Measurements from ENCODE around the gene ARID4A. TPM values are rescaled to one million over a fixed set of nuclear protein-coding genes. Genes with fewer than 3 reads are reported as not detected.

ARID4A gene
- total RNA-seq, 5 donors from 2014 or later (not counting 1 experiment from before 2014, with no cell fraction given): 51.2 to 70.1 (median 57.6) TPM

DNA sequence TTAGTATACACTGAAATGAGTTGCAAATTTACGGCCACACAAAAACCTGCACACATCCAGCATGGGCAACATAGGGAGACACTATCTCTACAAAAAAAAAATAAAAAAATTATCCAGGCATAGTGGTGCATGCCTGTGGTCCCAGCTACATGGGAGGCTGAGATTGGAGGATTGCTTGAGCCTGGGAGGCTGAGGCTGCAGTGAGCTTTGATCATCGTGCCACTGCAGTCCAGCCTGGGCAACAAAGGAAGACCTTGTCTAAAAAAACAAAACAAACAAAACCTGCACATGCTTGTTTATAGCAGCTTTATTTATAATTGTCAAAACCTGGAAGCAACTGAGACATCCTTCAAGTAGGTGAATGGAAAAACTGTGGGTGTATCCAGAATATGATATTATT, 92.5 kb downstream of the ARID4A start:
- Mint-ChIP-seq H3K36me3 (peaks cover 4% of the 10 kb centered on the region), H3K4me3 (no peak overlapping the region), H3K4me1 (peaks cover 0 to 5% (median 4%) of the 10 kb centered on the region in 3 donors), H3K27me3 (no peaks in the 10 kb centered on the region), H3K27ac (no peak overlapping the region), H3K9me3 (no peaks in the 10 kb centered on the region)
- WGBS (ENCODE audit: insufficient coverage): no CpG with 5 or more reads among the region's 2 CpGs
- DNase-seq (no peak), ATAC-seq (replicated peaks in 1 of 4) (no peak)
- CTCF ChIA-PET: no interaction called here
- Histone ChIP-seq H3K9me3 (no peaks in the 10 kb centered on the region), H3K4me3 (ENCODE audit: control insufficient read depth in 1 of 2, extremely low read depth in 1 of 2, low read length in 1 of 2) (no peak overlapping the region), H3K27me3 (replicated peaks in 1 of 2; ENCODE audit: control insufficient read depth in 2 of 2, extremely low read depth in 1 of 2, insufficient read depth in 2 of 2, low read length in 1 of 2) (no peaks in the 10 kb centered on the region), H3K4me1 (ENCODE audit: control insufficient read depth in 1 of 2, extremely low read depth in 1 of 2, insufficient read depth in 2 of 2, low read length in 2 of 2) (peaks cover 2 to 5% of the 10 kb centered on the region in 2 experiments), H3K27ac (ENCODE audit: low read length) (no peak overlapping the region), H3K36me3 (ENCODE audit: control insufficient read depth in 2 of 2, extremely low read depth in 1 of 2, insufficient read depth in 1 of 2, low read length in 1 of 2) (no peaks in the 10 kb centered on the region)
- POLR2A ChIA-PET: no interaction called here

DNA sequence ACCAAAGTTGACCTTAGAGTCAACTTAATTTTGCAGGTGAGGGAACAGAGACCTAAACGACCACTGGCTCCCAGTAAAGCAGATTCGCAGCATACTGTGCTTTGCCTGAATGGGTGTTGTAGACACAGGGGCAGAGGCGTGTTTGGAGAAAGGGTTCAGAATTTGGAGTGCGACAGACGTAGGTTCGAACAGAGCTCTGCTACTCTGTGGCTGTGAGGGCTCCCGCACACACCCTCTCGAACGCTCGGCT, 97.1 kb downstream of the ARID4A start:
- Histone ChIP-seq H3K27ac (ENCODE audit: low read length) (peak overlapping the region; percentile 36), H3K9me3 (no peaks in the 10 kb centered on the region), H3K4me1 (ENCODE audit: control insufficient read depth in 1 of 2, extremely low read depth in 1 of 2, insufficient read depth in 2 of 2, low read length in 2 of 2) (peaks cover 2 to 13% of the 10 kb centered on the region in 2 experiments), H3K4me3 (ENCODE audit: control insufficient read depth in 1 of 2, extremely low read depth in 1 of 2, low read length in 1 of 2) (peak overlapping the region; percentile 59 to 60), H3K36me3 (ENCODE audit: control insufficient read depth in 2 of 2, extremely low read depth in 1 of 2, insufficient read depth in 1 of 2, low read length in 1 of 2) (no peaks in the 10 kb centered on the region), H3K27me3 (replicated peaks in 1 of 2; ENCODE audit: control insufficient read depth in 2 of 2, extremely low read depth in 1 of 2, insufficient read depth in 2 of 2, low read length in 1 of 2) (no peaks in the 10 kb centered on the region)
- Mint-ChIP-seq H3K9me3 (no peaks in the 10 kb centered on the region), H3K27me3 (no peaks in the 10 kb centered on the region), H3K4me3 (peak overlapping the region; percentile 73 to 82 (median 81)), H3K27ac (peak overlapping the region; percentile 78 to 83), H3K4me1 (peaks cover 11 to 16% (median 16%) of the 10 kb centered on the region in 3 donors), H3K36me3 (no peaks in the 10 kb centered on the region)
- 12% methylated on average over 10 of the region's 10 CpGs for WGBS (ENCODE audit: insufficient coverage)
- CTCF ChIA-PET: interaction anchor here (0.6 to 2.1 kb wide), 8 partner anchors 10 to 289 kb away, joined by 3 to 7 read pairs (median 4); partner anchors contain the start of genes ARID4A (in 1 of the 2), KIAA0586 (in 1 of the 2) and TIMM9 (in 1 of the 2)
- ATAC-seq (replicated peaks in 1 of 4) (no peak), DNase-seq (no peak)
- POLR2A ChIA-PET: interaction anchor here (0.6 to 1.7 kb wide), 2 partner anchors 32 to 120 kb away, joined by 4 to 12 read pairs; partner anchors contain the start of genes KIAA0586 (in 1 of the 2) and TIMM9 (in 1 of the 2)

DNA sequence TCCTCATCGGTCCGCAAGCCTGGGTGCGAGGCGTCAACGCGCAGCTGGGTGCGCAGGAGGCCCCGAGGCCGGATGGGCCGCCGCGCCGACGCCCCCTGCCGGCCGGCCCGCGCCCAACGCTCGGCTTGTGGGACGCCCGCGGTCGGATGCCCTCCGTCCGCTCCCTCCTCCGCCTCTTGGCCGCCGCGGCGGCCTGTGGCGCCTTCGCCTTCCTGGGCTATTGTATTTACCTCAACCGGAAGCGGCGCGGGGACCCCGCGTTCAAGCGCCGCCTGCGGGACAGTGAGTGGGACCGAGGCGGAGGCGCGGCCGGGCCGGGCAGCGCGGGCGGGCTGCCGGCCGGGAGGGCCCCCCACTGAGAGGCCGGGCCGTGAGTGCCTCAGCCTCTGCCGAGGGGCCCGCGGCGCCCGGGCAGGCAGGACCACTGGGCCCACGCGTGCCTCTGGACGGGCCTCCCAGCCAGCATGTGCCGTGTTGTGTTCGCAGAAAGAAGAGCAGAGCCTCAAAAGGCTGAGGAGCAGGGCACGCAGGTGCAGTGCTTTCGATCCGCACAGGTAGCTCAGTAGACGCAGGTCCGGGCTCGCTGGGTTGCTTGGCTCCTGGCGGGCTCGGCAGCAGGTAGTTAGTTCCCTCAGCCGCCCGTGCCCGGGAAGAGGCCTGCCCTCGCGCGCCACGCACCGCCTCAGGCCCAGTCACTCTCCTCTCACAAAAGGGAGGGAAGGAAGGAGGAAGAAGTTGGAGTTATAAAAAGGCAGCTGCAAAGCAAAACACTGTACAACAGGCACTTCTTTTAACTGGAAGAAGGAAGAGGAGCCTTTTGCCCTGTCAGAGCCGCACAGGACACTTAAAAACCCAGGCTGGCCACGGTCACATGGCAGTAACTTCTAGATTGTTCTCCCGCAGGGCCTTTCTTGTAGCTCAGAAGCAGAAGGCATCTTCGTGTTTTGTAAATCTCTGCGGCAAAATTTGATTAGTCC, 97.7 kb downstream of the ARID4A start, which contains the start of gene TOMM20L:
TOMM20L (plus strand) TSS at position 119 of the 977 bp plus-strand sequence; CDS start at position 147, 28 bp downstream.
- 7% methylated on average over 71 of the region's 86 CpGs for WGBS (ENCODE audit: insufficient coverage)
- DNase-seq (peak; percentile 20 to 85 (median 60)), ATAC-seq (replicated peaks in 1 of 4) (peak; percentile 85 to 90 (median 87))
- Histone ChIP-seq H3K9me3 (no peaks in the 10 kb centered on the region), H3K4me3 (ENCODE audit: control insufficient read depth in 1 of 2, extremely low read depth in 1 of 2, low read length in 1 of 2) (peak within 1 kb of the TSS; percentile 59 to 60), H3K27ac (ENCODE audit: low read length) (peak within 1 kb of the TSS; percentile 82), H3K4me1 (ENCODE audit: control insufficient read depth in 1 of 2, extremely low read depth in 1 of 2, insufficient read depth in 2 of 2, low read length in 2 of 2) (peaks cover 2 to 13% of the 10 kb centered on the region in 2 experiments), H3K27me3 (replicated peaks in 1 of 2; ENCODE audit: control insufficient read depth in 2 of 2, extremely low read depth in 1 of 2, insufficient read depth in 2 of 2, low read length in 1 of 2) (no peaks in the 10 kb centered on the region), H3K36me3 (ENCODE audit: control insufficient read depth in 2 of 2, extremely low read depth in 1 of 2, insufficient read depth in 1 of 2, low read length in 1 of 2) (no peaks in the 10 kb centered on the region)
- peak within 1 kb of the TSS; percentile 90 to 96 for H3K27ac Mint-ChIP-seq
- H3K9me3 Mint-ChIP-seq: no peaks in the 10 kb centered on the region
- H3K27me3 Mint-ChIP-seq: no peaks in the 10 kb centered on the region
- H3K4me1 Mint-ChIP-seq: peaks cover 11 to 16% (median 16%) of the 10 kb centered on the region in 3 donors
- CTCF ChIA-PET: interaction anchor here (0.6 to 1.7 kb wide), 11 partner anchors 9 to 290 kb away, joined by 3 to 7 read pairs (median 4); partner anchors contain the start of genes ARID4A (in 1 of the 2), KIAA0586 (in 1 of the 2) and TIMM9 (in 1 of the 2)
- H3K4me3 Mint-ChIP-seq: peak within 1 kb of the TSS; percentile 77 to 83 (median 81)
- POLR2A ChIA-PET: interaction anchor here (0.6 to 1.7 kb wide), 4 partner anchors 31 to 121 kb away, joined by 3 to 12 read pairs (median 5); partner anchors contain the start of genes ARID4A (in 1 of the 2), KIAA0586 (in 1 of the 2) and TIMM9 (in 1 of the 2)
- no peaks in the 10 kb centered on the region for H3K36me3 Mint-ChIP-seq

DNA sequence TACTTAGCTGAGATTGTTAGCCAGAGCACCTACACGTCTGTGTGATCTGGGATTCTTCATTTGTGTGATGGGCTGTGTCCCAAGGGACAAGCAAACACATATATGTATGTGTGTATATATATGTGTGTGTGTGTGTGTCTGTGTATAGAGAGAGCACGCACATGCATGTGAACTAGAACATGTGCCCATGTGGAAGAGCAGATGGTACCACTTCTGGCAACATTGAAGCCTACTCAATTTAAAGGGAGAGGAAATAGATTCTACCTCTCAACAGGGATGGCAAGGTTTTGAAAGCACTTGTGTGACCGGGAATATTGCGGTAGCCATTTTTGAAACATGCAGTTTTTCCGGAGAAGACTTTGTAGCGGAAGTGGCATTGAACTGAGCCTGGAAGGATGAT, 98.8 kb downstream of the ARID4A start:
- H3K4me1 Mint-ChIP-seq: peaks cover 11 to 20% (median 16%) of the 10 kb centered on the region in 3 donors
- no peaks in the 10 kb centered on the region for H3K9me3 Mint-ChIP-seq
- CTCF ChIA-PET: interaction anchor here (0.6 to 1.4 kb wide), 2 partner anchors 8 to 26 kb away, joined by 4 to 6 read pairs; no protein-coding TSS in a partner anchor
- 97% methylated on average over 6 of the region's 6 CpGs for WGBS (ENCODE audit: insufficient coverage)
- no peaks in the 10 kb centered on the region for H3K9me3 ChIP-seq
- H3K36me3 Mint-ChIP-seq: no peaks in the 10 kb centered on the region
- no peaks in the 10 kb centered on the region for H3K27me3 ChIP-seq (replicated peaks in 1 of 2; ENCODE audit: control insufficient read depth in 2 of 2, extremely low read depth in 1 of 2, insufficient read depth in 2 of 2, low read length in 1 of 2)
- POLR2A ChIA-PET: interaction anchor here in 1 of 2 donors (1.0 kb wide), 1 partner anchor 24 kb away, joined by 3 read pairs; no protein-coding TSS in a partner anchor
- ATAC-seq (replicated peaks in 1 of 4) (no peak), DNase-seq (peak in 1 of 35 experiments; percentile 4)
- no peak overlapping the region for H3K4me3 ChIP-seq (ENCODE audit: control insufficient read depth in 1 of 2, extremely low read depth in 1 of 2, low read length in 1 of 2)
- H3K4me1 ChIP-seq (ENCODE audit: control insufficient read depth in 1 of 2, extremely low read depth in 1 of 2, insufficient read depth in 2 of 2, low read length in 2 of 2): peaks cover 2 to 13% of the 10 kb centered on the region in 2 experiments
- H3K27ac ChIP-seq (ENCODE audit: low read length): no peak overlapping the region
- no peak overlapping the region for H3K27ac Mint-ChIP-seq
- peak overlapping the region; percentile 77 to 83 (median 81) for H3K4me3 Mint-ChIP-seq
- H3K36me3 ChIP-seq (ENCODE audit: control insufficient read depth in 2 of 2, extremely low read depth in 1 of 2, insufficient read depth in 1 of 2, low read length in 1 of 2): no peaks in the 10 kb centered on the region
- no peaks in the 10 kb centered on the region for H3K27me3 Mint-ChIP-seq

DNA sequence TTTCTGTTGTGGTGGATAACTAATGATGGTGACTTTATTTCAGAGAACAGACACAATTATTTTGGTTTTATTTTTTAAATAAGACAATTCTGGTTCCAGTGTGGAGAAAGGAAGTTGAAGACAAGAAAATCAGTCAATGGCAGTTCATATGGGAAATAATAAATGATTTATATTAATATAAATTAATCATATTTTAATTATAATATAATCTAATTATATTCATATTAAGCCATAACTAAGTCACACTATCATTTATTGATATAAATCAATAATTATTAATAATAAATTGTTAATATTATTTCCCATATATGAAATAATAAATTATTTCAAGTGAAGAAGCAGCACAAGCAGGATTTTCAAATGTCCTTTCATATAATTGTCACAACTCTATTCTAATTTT, 100.1 kb downstream of the ARID4A start:
- no peaks in the 10 kb centered on the region for H3K36me3 Mint-ChIP-seq
- CTCF ChIA-PET: interaction anchor here in 1 of 2 donors (0.5 kb wide), 1 partner anchor 25 kb away, joined by 6 read pairs; no protein-coding TSS in a partner anchor
- H3K27ac ChIP-seq (ENCODE audit: low read length): no peak overlapping the region
- no peaks in the 10 kb centered on the region for H3K9me3 ChIP-seq
- POLR2A ChIA-PET: interaction anchor here in 1 of 2 donors (0.5 kb wide), 1 partner anchor 33 kb away, joined by 3 read pairs; no protein-coding TSS in a partner anchor
- H3K9me3 Mint-ChIP-seq: no peaks in the 10 kb centered on the region
- H3K4me1 ChIP-seq (ENCODE audit: control insufficient read depth in 1 of 2, extremely low read depth in 1 of 2, insufficient read depth in 2 of 2, low read length in 2 of 2): peaks cover 2 to 13% of the 10 kb centered on the region in 2 experiments
- no peak for ATAC-seq (replicated peaks in 1 of 4)
- H3K4me3 Mint-ChIP-seq: no peak overlapping the region
- no peak overlapping the region for H3K4me3 ChIP-seq (ENCODE audit: control insufficient read depth in 1 of 2, extremely low read depth in 1 of 2, low read length in 1 of 2)
- no peaks in the 10 kb centered on the region for H3K27me3 Mint-ChIP-seq
- DNase-seq: no peak
- no peak overlapping the region for H3K27ac Mint-ChIP-seq
- no peaks in the 10 kb centered on the region for H3K27me3 ChIP-seq (replicated peaks in 1 of 2; ENCODE audit: control insufficient read depth in 2 of 2, extremely low read depth in 1 of 2, insufficient read depth in 2 of 2, low read length in 1 of 2)
- peaks cover 11 to 20% (median 16%) of the 10 kb centered on the region in 3 donors for H3K4me1 Mint-ChIP-seq
- no peaks in the 10 kb centered on the region for H3K36me3 ChIP-seq (ENCODE audit: control insufficient read depth in 2 of 2, extremely low read depth in 1 of 2, insufficient read depth in 1 of 2, low read length in 1 of 2)

DNA sequence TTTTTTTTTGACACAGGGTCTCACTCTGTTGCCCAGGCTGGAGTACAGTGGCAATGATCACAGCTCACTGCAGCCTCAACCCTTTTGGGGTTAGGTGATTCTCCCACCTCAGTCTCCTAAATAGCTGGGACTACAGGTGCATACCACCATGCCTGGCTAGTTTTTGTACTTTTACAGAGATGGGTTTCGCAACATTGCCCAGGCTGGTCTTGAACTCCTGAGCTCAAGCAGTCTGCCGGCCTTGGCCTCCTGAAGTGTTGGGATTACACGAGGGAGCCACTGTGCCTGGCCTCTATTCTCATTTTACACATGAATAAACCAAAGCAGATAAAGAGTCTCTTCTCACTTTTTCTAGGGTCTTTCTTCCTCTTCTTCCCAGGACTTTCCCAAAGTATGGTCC, 100.5 kb downstream of the ARID4A start:
- H3K27me3 Mint-ChIP-seq: no peaks in the 10 kb centered on the region
- H3K27ac ChIP-seq (ENCODE audit: low read length): no peak overlapping the region
- no peaks in the 10 kb centered on the region for H3K9me3 ChIP-seq
- H3K4me1 Mint-ChIP-seq: peaks cover 11 to 20% (median 16%) of the 10 kb centered on the region in 3 donors
- no peak overlapping the region for H3K27ac Mint-ChIP-seq
- no peak for DNase-seq
- no peak overlapping the region for H3K4me3 Mint-ChIP-seq
- no peaks in the 10 kb centered on the region for H3K36me3 ChIP-seq (ENCODE audit: control insufficient read depth in 2 of 2, extremely low read depth in 1 of 2, insufficient read depth in 1 of 2, low read length in 1 of 2)
- ATAC-seq (replicated peaks in 1 of 4): no peak
- CTCF ChIA-PET: interaction anchor here in 1 of 2 donors (0.5 to 0.6 kb wide), 2 partner anchors 17 to 24 kb away, joined by 6 read pairs; no protein-coding TSS in a partner anchor
- 100% methylated on average over 3 of the region's 3 CpGs for WGBS (ENCODE audit: insufficient coverage)
- no peaks in the 10 kb centered on the region for H3K27me3 ChIP-seq (replicated peaks in 1 of 2; ENCODE audit: control insufficient read depth in 2 of 2, extremely low read depth in 1 of 2, insufficient read depth in 2 of 2, low read length in 1 of 2)
- POLR2A ChIA-PET: no interaction called here
- H3K4me1 ChIP-seq (ENCODE audit: control insufficient read depth in 1 of 2, extremely low read depth in 1 of 2, insufficient read depth in 2 of 2, low read length in 2 of 2): peaks cover 2 to 13% of the 10 kb centered on the region in 2 experiments
- no peaks in the 10 kb centered on the region for H3K9me3 Mint-ChIP-seq
- H3K4me3 ChIP-seq (ENCODE audit: control insufficient read depth in 1 of 2, extremely low read depth in 1 of 2, low read length in 1 of 2): no peak overlapping the region
- H3K36me3 Mint-ChIP-seq: no peaks in the 10 kb centered on the region
